Keratinocyte (primary cell): ENCODE results near the gene ARHGEF16. TPM values are rescaled to one million over a fixed set of nuclear protein-coding genes. Genes with fewer than 3 reads are reported as not detected.

Source experiments
- DNase-seq: peaks from one replicate; pipeline ENCODE4 v3.0.0-alpha.2; 2011; ENCODE audit warnings: low read depth, missing footprints, low spot score
- FAIRE-seq: peaks from 2 replicates; lab custom pipeline; 2011; peaks lifted over from hg19 to GRCh38; lab: Jason Lieb, UNC
- H2AFZ ChIP-seq: 2 replicates; pipeline ENCODE4 v1.6.0; 2012; ENCODE audit warnings: low read length, control low read depth, inconsistent platforms; ENCODE audit not compliant: control insufficient read depth
- H3K27ac ChIP-seq: 2 replicates; pipeline ENCODE4 v1.5.1; 2011; ENCODE audit warnings: low read length; ENCODE audit not compliant: control insufficient read depth, insufficient read depth
- H3K27me3 ChIP-seq: 3 replicates; pipeline ENCODE4 v1.6.0; 2011; ENCODE audit warnings: low read length; ENCODE audit not compliant: control insufficient read depth, insufficient read depth; ENCODE audit errors: extremely low read depth
- H3K36me3 ChIP-seq, 2 experiments: 2 replicates in 1 of 2; 3 replicates in 1 of 2; pipeline ENCODE4 v1.5.1; 2011; ENCODE audit warnings: low read length in 2 of 2, mild to moderate bottlenecking in 1 of 2; ENCODE audit not compliant: control insufficient read depth in 2 of 2, insufficient read depth in 2 of 2; ENCODE audit errors: extremely low read depth in 1 of 2
- H3K4me1 ChIP-seq: 3 replicates; pipeline ENCODE4 v1.5.1; 2011; ENCODE audit warnings: low read length; ENCODE audit not compliant: control insufficient read depth, insufficient read depth; ENCODE audit errors: extremely low read depth
- H3K4me2 ChIP-seq: 3 replicates; pipeline ENCODE4 v1.6.0; 2011; ENCODE audit warnings: low read depth, low read length; ENCODE audit not compliant: control insufficient read depth, insufficient read depth; ENCODE audit errors: extremely low read depth
- H3K4me3 ChIP-seq, 3 experiments: fragments of 200-600 bp in 1 of 3; sonication (generic) in 1 of 3; 2 replicates in 2 of 3; 3 replicates in 1 of 3; pipeline ENCODE4 v1.5.1; 2011 to 2016; ENCODE audit warnings: low read length in 3 of 3, mild to moderate bottlenecking in 3 of 3, control low read depth in 2 of 3, inconsistent platforms in 1 of 3, low read depth in 1 of 3, mixed read lengths in 1 of 3, mixed run types in 1 of 3, moderate library complexity in 1 of 3; ENCODE audit not compliant: control insufficient read depth in 2 of 3, insufficient read depth in 2 of 3; ENCODE audit errors: extremely low read depth in 1 of 3
- H3K79me2 ChIP-seq: 2 replicates; pipeline ENCODE4 v1.6.0; 2012; ENCODE audit warnings: low read length; ENCODE audit not compliant: control insufficient read depth, insufficient read depth
- H3K9ac ChIP-seq: 3 replicates; pipeline ENCODE4 v1.6.0; 2011; ENCODE audit warnings: low read length; ENCODE audit not compliant: control insufficient read depth, insufficient read depth; ENCODE audit errors: extremely low read depth
- H3K9me1 ChIP-seq: 3 replicates; pipeline ENCODE4 v1.6.0; 2011; ENCODE audit warnings: low read length; ENCODE audit not compliant: control insufficient read depth, insufficient read depth; ENCODE audit errors: extremely low read depth
- H3K9me3 ChIP-seq: 2 replicates; pipeline ENCODE4 v1.5.1; 2012; ENCODE audit warnings: low read depth, low read length; ENCODE audit not compliant: control insufficient read depth
- H4K20me1 ChIP-seq: 3 replicates; pipeline ENCODE4 v1.6.0; 2011; ENCODE audit warnings: low read length; ENCODE audit not compliant: control insufficient read depth, insufficient read depth; ENCODE audit errors: extremely low read depth
- CTCF ChIP-seq, 3 experiments: IDR thresholded peaks in 1 of 3; conservative IDR thresholded peaks in 1 of 3; optimal IDR thresholded peaks in 1 of 3; 2 replicates in 2 of 3; 3 replicates in 1 of 3; pipeline versions ENCODE3 to v1.5.1; 2011; ENCODE audit warnings: low read length in 3 of 3, mild to moderate bottlenecking in 3 of 3, moderate library complexity in 2 of 3, control low read depth in 1 of 3, inconsistent platforms in 1 of 3; ENCODE audit not compliant: insufficient read depth in 2 of 3; ENCODE audit errors: extremely low read depth in 1 of 3
- EZH2 ChIP-seq: IDR thresholded peaks from one replicate; pipeline ENCODE4 v1.6.1; 2012; ENCODE audit warnings: inconsistent platforms, mild to moderate bottlenecking, low read length, moderate library complexity
- dilution Hi-C: fragments of 300-500 bp; cut with MboI; formaldehyde crosslinking; loops from one replicate; pipeline ENCODE4 v1.7.0; 2020; ENCODE audit warnings: low sequenced_read_pairs; ENCODE audit not compliant: extremely low pct_ligation_motif_present
- polyA plus RNA-seq, 5 experiments: library from polyadenylated mRNA; depleted of rRNA in 3 of 5; stranded (reverse) in 3 of 5; stranded (forward) in 1 of 5; unstranded in 1 of 5; fragments of >200 nt; gene quantifications; 1 replicate in 1 of 5; 2 replicates in 3 of 5; 3 replicates in 1 of 5; pipeline versions ENCODE4 v1.2.1 to v1.2.3, GENCODE V29; 2011 to 2012; ENCODE audit warnings: missing spikeins in 2 of 5, low read depth in 1 of 5, low replicate concordance in 1 of 5

ARHGEF16 gene
- polyA plus RNA-seq, 1 donor (not counting 4 experiments of a cell fraction or from before 2014, with no cell fraction given) = 6.2 TPM

GRCh38 chr1:3460672-3461131 is 6.2 kb downstream of the ARHGEF16 start:
- Histone ChIP-seq H3K9me1 (peaks cover 2% of the 10 kb centered on the region), H3K27ac (peak overlapping the region; percentile 20), H3K4me2 (peak overlapping the region; percentile 74), H3K4me3 (no peak overlapping the region), H3K79me2 (no peaks in the 10 kb centered on the region), H3K9me3 (no peaks in the 10 kb centered on the region), H3K4me1 (peaks cover 45% of the 10 kb centered on the region), H2AFZ (peak overlapping the region; percentile 39), H3K9ac (peak overlapping the region; percentile 6), H4K20me1 (no peaks in the 10 kb centered on the region), H3K27me3 (no peaks in the 10 kb centered on the region), H3K36me3 (no peaks in the 10 kb centered on the region)
- peak; percentile 82 for FAIRE-seq
- no peak for DNase-seq
- dilution Hi-C loops = no loop called here
- TF ChIP-seq EZH2 = no peak
- no peak for TF ChIP-seq CTCF (optimal IDR thresholded peaks at IDR 0.05 in 1 of 3, IDR thresholded peaks at IDR 0.05 in 1 of 3, conservative IDR thresholded peaks at IDR 0.05 in 1 of 3; ENCODE audit: extremely low read depth in 1 of 3, insufficient read depth in 2 of 3, low read length in 3 of 3)

DNA sequence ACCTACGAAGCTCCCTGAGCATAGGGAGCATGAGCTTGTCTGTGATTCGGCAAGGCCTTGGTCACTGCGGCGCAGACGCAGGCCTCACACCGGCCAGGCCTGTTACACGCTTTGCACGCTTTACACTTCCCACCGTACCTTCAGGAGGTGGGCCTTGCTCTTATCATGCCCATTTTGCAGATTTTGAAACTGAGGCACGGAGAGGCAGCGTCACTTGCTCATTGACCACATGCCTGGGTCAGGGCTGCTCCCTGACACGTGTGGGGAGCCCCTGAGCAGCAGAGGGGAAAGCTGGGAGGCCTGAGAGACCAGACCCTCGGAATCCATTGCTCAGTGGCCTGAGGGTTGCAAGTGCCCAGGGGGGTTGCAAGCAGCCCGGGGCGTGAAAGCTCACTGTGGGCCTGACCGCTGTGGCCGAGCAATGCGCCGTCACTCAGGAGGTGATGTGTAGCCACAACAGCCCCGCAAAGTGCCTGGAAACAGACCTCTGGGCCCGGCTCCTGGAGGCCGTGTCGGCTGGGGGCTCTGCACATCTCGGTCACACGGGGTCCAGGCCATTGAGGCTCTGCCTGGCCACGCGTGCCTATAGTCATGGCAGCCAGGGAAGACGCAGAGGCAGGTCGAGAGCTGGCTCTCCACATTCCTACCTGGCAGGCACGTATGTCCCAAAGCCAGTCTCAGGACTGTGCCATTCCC is 6.9 kb downstream of the ARHGEF16 start:
- Histone ChIP-seq H4K20me1 (no peaks in the 10 kb centered on the region), H2AFZ (no peak overlapping the region), H3K9ac (no peak overlapping the region), H3K27me3 (no peaks in the 10 kb centered on the region), H3K27ac (peak overlapping the region; percentile 20), H3K4me1 (peaks cover 51% of the 10 kb centered on the region), H3K79me2 (no peaks in the 10 kb centered on the region), H3K9me1 (peaks cover 2% of the 10 kb centered on the region), H3K4me3 (no peak overlapping the region), H3K36me3 (no peaks in the 10 kb centered on the region), H3K4me2 (peak overlapping the region; percentile 74), H3K9me3 (no peaks in the 10 kb centered on the region)
- TF ChIP-seq EZH2 (no peak), CTCF (optimal IDR thresholded peaks at IDR 0.05 in 1 of 3, IDR thresholded peaks at IDR 0.05 in 1 of 3, conservative IDR thresholded peaks at IDR 0.05 in 1 of 3; ENCODE audit: extremely low read depth in 1 of 3, insufficient read depth in 2 of 3, low read length in 3 of 3) (no peak)
- dilution Hi-C loops = no loop called here
- FAIRE-seq (no peak), DNase-seq (no peak)
